ENCODE data around the gene TBX1. TPM values are rescaled to one million over a fixed set of nuclear protein-coding genes. Genes with fewer than 3 reads are reported as not detected.

TBX1 gene
- total RNA-seq, 3 donors from 2014 or later = 0.96 to 9.2 (median 2.9) TPM

GRCh38 chr22:19802894-19803735 is 42.5 kb downstream of the TBX1 start:
- no peak for TF ChIP-seq POLR2A (IDR thresholded peaks at IDR 0.05)
- TF ChIP-seq CTCF (IDR thresholded peaks at IDR 0.05) = no peak
- no peak for TF ChIP-seq POLR2AphosphoS5 (IDR thresholded peaks at IDR 0.05)
- intact Hi-C loops (cut with DNase I; ENCODE audit: low total_unique reads) = no loop called here
- Histone ChIP-seq H3K4me3 (no peak overlapping the region), H3K27me3 (no peaks in the 10 kb centered on the region), H3K4me1 (peaks cover 5 to 7% of the 10 kb centered on the region in 2 donors), H3K9me3 (no peaks in the 10 kb centered on the region), H3K36me3 (no peaks in the 10 kb centered on the region), H3K27ac (no peak overlapping the region)
- no peak for DNase-seq (ENCODE audit: low spot score in 2 of 2)

GRCh38 chr22:19803736-19804267 is 43.2 kb downstream of the TBX1 start:
- Histone ChIP-seq H3K27ac (no peak overlapping the region), H3K9me3 (no peaks in the 10 kb centered on the region), H3K4me1 (peaks cover 5 to 7% of the 10 kb centered on the region in 2 donors), H3K36me3 (no peaks in the 10 kb centered on the region), H3K27me3 (no peaks in the 10 kb centered on the region), H3K4me3 (no peak overlapping the region)
- DNase-seq (ENCODE audit: low spot score in 2 of 2) = no peak
- no peak for TF ChIP-seq CTCF (IDR thresholded peaks at IDR 0.05)
- TF ChIP-seq POLR2AphosphoS5 (IDR thresholded peaks at IDR 0.05) = no peak
- no peak for TF ChIP-seq POLR2A (IDR thresholded peaks at IDR 0.05)
- intact Hi-C loops (cut with DNase I; ENCODE audit: low total_unique reads) = no loop called here

- H3K36me3 ChIP-seq = no peaks in the 10 kb centered on the region
- no peak overlapping the region for H3K27ac ChIP-seq
- H3K27me3 ChIP-seq = no peaks in the 10 kb centered on the region
- DNase-seq (ENCODE audit: low spot score in 2 of 2) = peak in 1 of 2 donors; percentile 45
- no peak for TF ChIP-seq POLR2A (IDR thresholded peaks at IDR 0.05)
- no peak for TF ChIP-seq CTCF (IDR thresholded peaks at IDR 0.05)
- TF ChIP-seq POLR2AphosphoS5 (IDR thresholded peaks at IDR 0.05) = no peak
- no peak overlapping the region for H3K4me3 ChIP-seq
- intact Hi-C loops (cut with DNase I; ENCODE audit: low total_unique reads) = no loop called here
- H3K9me3 ChIP-seq = no peaks in the 10 kb centered on the region
- H3K4me1 ChIP-seq = peaks cover 5 to 7% of the 10 kb centered on the region in 2 donors
These were observed 45.2 kb downstream of the TBX1 start for GRCh38 chr22:19805821-19806212.

- H3K27ac ChIP-seq = no peak overlapping the region
- TF ChIP-seq POLR2A (IDR thresholded peaks at IDR 0.05) (no peak), CTCF (IDR thresholded peaks at IDR 0.05) (no peak), POLR2AphosphoS5 (IDR thresholded peaks at IDR 0.05) (peak in 1 of 3 donors; percentile 15)
- no peaks in the 10 kb centered on the region for H3K36me3 ChIP-seq
- intact Hi-C loops (cut with DNase I; ENCODE audit: low total_unique reads) = no loop called here
- H3K4me3 ChIP-seq = no peak overlapping the region
- no peaks in the 10 kb centered on the region for H3K9me3 ChIP-seq
- H3K27me3 ChIP-seq = no peaks in the 10 kb centered on the region
- peak; percentile 71 to 90 for DNase-seq (ENCODE audit: low spot score in 2 of 2)
- H3K4me1 ChIP-seq = peaks cover 5 to 7% of the 10 kb centered on the region in 2 donors
These were observed 45.9 kb downstream of the TBX1 start for GRCh38 chr22:19806213-19807160.
